Activated T-cell treated with anti-CD3 and anti-CD28 coated beads for 24 hours (primary cell): ENCODE measurements around the gene LRCOL1.

ENCODE experiments used
- DNase-seq: peaks from one replicate; pipeline ENCODE4 v3.0.0-alpha.2; 2020; ENCODE audit warnings: low read depth

The LRCOL1 gene

GRCh38 chr12:132581348-132582057 is 28.9 kb downstream of the LRCOL1 start:
- DNase-seq = no peak

- no peak for DNase-seq
These were observed 29.6 kb downstream of the LRCOL1 start for GRCh38 chr12:132580701-132581292.

GRCh38 chr12:132579744-132580143 is 30.6 kb downstream of the LRCOL1 start:
- DNase-seq = no peak

- DNase-seq = no peak
These were observed 31.6 kb downstream of the LRCOL1 start for GRCh38 chr12:132578826-132579225.

- no peak for DNase-seq
These were observed 32.3 kb downstream of the LRCOL1 start for GRCh38 chr12:132578118-132578517.

GRCh38 chr12:132577191-132577920 is 33.0 kb downstream of the LRCOL1 start:
- no peak for DNase-seq

- DNase-seq = no peak
These were observed 33.7 kb downstream of the LRCOL1 start for GRCh38 chr12:132576701-132577100.

GRCh38 chr12:132575661-132576060 is 34.7 kb downstream of the LRCOL1 start:
- DNase-seq = no peak

- no peak for DNase-seq
These were observed 35.9 kb downstream of the LRCOL1 start for GRCh38 chr12:132574271-132574996.

- DNase-seq = no peak
These were observed 37.3 kb downstream of the LRCOL1 start for GRCh38 chr12:132572801-132573760.

- no peak for DNase-seq
These were observed 38.3 kb downstream of the LRCOL1 start for GRCh38 chr12:132572106-132572505.

- DNase-seq = no peak
These were observed 38.8 kb downstream of the LRCOL1 start for GRCh38 chr12:132571598-132571997.

- no peak for DNase-seq
These were observed 39.3 kb downstream of the LRCOL1 start for GRCh38 chr12:132571051-132571450.

GRCh38 chr12:132570635-132571034 is 39.7 kb downstream of the LRCOL1 start:
- DNase-seq = no peak

- no peak for DNase-seq
These were observed 40.4 kb downstream of the LRCOL1 start for GRCh38 chr12:132569856-132570480.

GRCh38 chr12:132568826-132569480 is 41.4 kb downstream of the LRCOL1 start:
- DNase-seq = no peak

- no peak for DNase-seq
These were observed 42.1 kb downstream of the LRCOL1 start for GRCh38 chr12:132568301-132568700.

GRCh38 chr12:132566516-132567131 is 43.8 kb downstream of the LRCOL1 start:
- DNase-seq = no peak

GRCh38 chr12:132565365-132565764 is 45.0 kb downstream of the LRCOL1 start:
- no peak for DNase-seq

GRCh38 chr12:132563911-132564310 is 46.5 kb downstream of the LRCOL1 start:
- DNase-seq = no peak
